Aorta (tissue), 5 donors: ENCODE results near the gene MBD2. TPM values are rescaled to one million over a fixed set of nuclear protein-coding genes. Genes with fewer than 3 reads are reported as not detected.
"Not testable (repeated sequence)": the region's sequence is repeated elsewhere in the genome, so short reads cannot be mapped to it uniquely, and the experiment has no call there.

Experiments
- ATAC-seq: fragments of 200-7000 bp; cut with Tn5 transposase; one replicate; pipeline ENCODE4 v1.9.1; 2022; ENCODE audit warnings: moderate library complexity; ENCODE audit not compliant: low FRiP score
- DNase-seq, 2 donors: peaks; one replicate each; pipeline ENCODE4 v3.0.0-alpha.2; 2020
- H3K27ac ChIP-seq, 2 donors: one replicate each; pipeline ENCODE4 v1.5.1; 2013; ENCODE audit warnings: low read length in 2 of 2, mild to moderate bottlenecking in 2 of 2, moderate library complexity in 2 of 2, control low read depth in 1 of 2, inconsistent platforms in 1 of 2, low read depth in 1 of 2
- H3K27me3 ChIP-seq, 2 donors: one replicate each; pipeline ENCODE4 v1.6.1; 2013; ENCODE audit warnings: control low read depth in 1 of 2, low read length in 1 of 2, mild to moderate bottlenecking in 1 of 2, moderate library complexity in 1 of 2; ENCODE audit not compliant: insufficient read depth in 2 of 2, control insufficient read depth in 1 of 2
- H3K36me3 ChIP-seq, 2 donors: one replicate each; pipeline ENCODE4 v1.6.1; 2013; ENCODE audit warnings: control low read depth in 1 of 2, low read length in 1 of 2, mild to moderate bottlenecking in 1 of 2; ENCODE audit not compliant: insufficient read depth in 2 of 2, control insufficient read depth in 1 of 2
- H3K4me1 ChIP-seq, 2 donors: one replicate each; pipeline ENCODE4 v1.6.1; 2013; ENCODE audit warnings: low read length in 2 of 2, control low read depth in 1 of 2, mild to moderate bottlenecking in 1 of 2, moderate library complexity in 1 of 2; ENCODE audit not compliant: insufficient read depth in 2 of 2, control insufficient read depth in 1 of 2
- H3K4me3 ChIP-seq, 2 donors: one replicate each; pipeline ENCODE4 v1.5.1; 2013; ENCODE audit warnings: low read length in 2 of 2, control low read depth in 1 of 2, mild to moderate bottlenecking in 1 of 2
- H3K9me3 ChIP-seq: one replicate; pipeline ENCODE4 v1.6.1; 2013; ENCODE audit warnings: mild to moderate bottlenecking, low read length; ENCODE audit not compliant: control insufficient read depth
- WGBS, 2 donors: extraction: QIAGEN DNeasy Blood & Tissue Kit; methylation state at CpG; one replicate each; pipeline ENCODE4 v1.1.7; 2013; 5-methylcytosine and 5-hydroxymethylcytosine counted together
- intact Hi-C, 2 donors: fragments of 100-400 bp; cut with DNase I; formaldehyde crosslinking; loops; one replicate each; pipeline versions ENCODE4 v1.14.2 to v1.15.0; 2022
- polyA plus RNA-seq, 2 donors: library from polyadenylated mRNA; stranded (reverse); fragments of 200-250 nt; gene quantifications; one replicate each; pipeline ENCODE4 v1.2.3, GENCODE V29; 2013
- total RNA-seq, 2 donors: library from RNA; stranded (reverse); fragmentation: NEBNext Ultra II Directional; extraction: Animal tissue kit (Norgen Biotek cat#: 25700); gene quantifications; one replicate each; pipeline ENCODE4 v1.2.1, GENCODE V29; 2021
- donor health status: healthy with polysubstance abuse.
- donor health status: Bipolar disorder and iron deficiency.
- donor health status: DM: no; HTN: no; CAD: no.
- donor health status: DM: no; HTN: no; CAD: no.
- donor health status: DM: yes; HTN: yes; CAD: no.

Gene MBD2
- total and polyA plus RNA-seq, 4 donors: 34.9 to 92.6 (median 72.4) TPM

GRCh38 chr18:54125429-54125828 is 99.0 kb downstream of the MBD2 start:
- H3K27me3 ChIP-seq: no peaks in the 10 kb centered on the region
- H3K9me3 ChIP-seq: no peaks in the 10 kb centered on the region
- ATAC-seq (no peak), DNase-seq (no peak)
- intact Hi-C loops: loop anchor here in 1 of 2 donors (10.0 kb wide), 1 partner anchor 431 kb away; no protein-coding TSS in a partner anchor
- WGBS, 2 donors: 74 to 77% methylated on average over 3 of the region's 3 CpGs
- no peak overlapping the region for H3K27ac ChIP-seq
- no peaks in the 10 kb centered on the region for H3K36me3 ChIP-seq
- no peaks in the 10 kb centered on the region for H3K4me1 ChIP-seq
- no peak overlapping the region for H3K4me3 ChIP-seq

GRCh38 chr18:54123720-54124440 is 100.6 kb downstream of the MBD2 start:
- not testable (repeated sequence) for ATAC-seq, H3K27ac ChIP-seq, H3K4me3 ChIP-seq, DNase-seq, H3K27me3 ChIP-seq, H3K9me3 ChIP-seq, H3K4me1 ChIP-seq, H3K36me3 ChIP-seq
- WGBS, 2 donors: 65 to 85% methylated on average over 4 of the region's 4 CpGs
- intact Hi-C loops: loop anchor here in 1 of 2 donors (10.0 kb wide), 1 partner anchor 429 kb away; no protein-coding TSS in a partner anchor

DNA sequence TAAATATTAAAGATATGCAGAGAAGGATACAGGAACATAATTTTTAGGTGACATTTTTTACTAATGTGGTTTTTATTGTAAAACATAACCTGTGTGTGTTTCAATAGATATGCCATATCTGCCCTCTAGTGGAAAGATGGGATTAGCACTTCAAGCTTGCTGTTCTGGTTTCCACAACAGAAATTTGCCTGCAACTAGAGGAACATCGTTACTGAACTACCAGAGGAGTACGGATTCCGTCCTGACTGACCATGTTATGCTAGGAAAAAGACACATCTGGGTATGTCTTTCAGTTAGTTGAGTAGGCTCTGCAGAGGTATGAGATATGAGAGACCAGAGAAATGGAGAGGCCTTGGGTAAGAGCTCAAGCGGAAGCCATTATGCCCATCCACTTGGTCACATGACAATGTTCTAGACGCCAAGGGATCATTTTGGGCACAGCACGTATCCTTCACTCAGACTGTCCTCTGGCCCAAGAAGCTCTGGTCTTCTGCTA is 104.9 kb downstream of the MBD2 start:
- WGBS, 2 donors: 14 to 22% methylated on average over 6 of the region's 6 CpGs
- Histone ChIP-seq H3K27ac (no peak overlapping the region), H3K9me3 (no peaks in the 10 kb centered on the region), H3K4me3 (no peak overlapping the region), H3K36me3 (no peaks in the 10 kb centered on the region), H3K4me1 (no peaks in the 10 kb centered on the region), H3K27me3 (no peaks in the 10 kb centered on the region)
- ATAC-seq (peak; percentile 77), DNase-seq (no peak)
- intact Hi-C loops: loop anchor here in 1 of 2 donors (10.0 kb wide), 2 partner anchors 215 to 425 kb away; no protein-coding TSS in a partner anchor

- 50 to 53% methylated on average over 9 of the region's 9 CpGs for WGBS, 2 donors
Observed at GRCh38 chr18:54117853-54118773, 106.4 kb downstream of the MBD2 start.

GRCh38 chr18:54116541-54117257 is 107.8 kb downstream of the MBD2 start:
- Histone ChIP-seq H3K27me3 (no peaks in the 10 kb centered on the region), H3K36me3 (no peaks in the 10 kb centered on the region), H3K4me3 (no peak overlapping the region), H3K4me1 (no peaks in the 10 kb centered on the region), H3K27ac (no peak overlapping the region), H3K9me3 (no peaks in the 10 kb centered on the region)
- intact Hi-C loops: loop anchor here in 1 of 2 donors (10.0 kb wide), 1 partner anchor 212 kb away; no protein-coding TSS in a partner anchor
- DNase-seq: no peak
- no peak for ATAC-seq
- 47 to 55% methylated on average over 3 of the region's 3 CpGs for WGBS, 2 donors

More at GRCh38 chr18:54117853-54118773, 106.4 kb downstream of the MBD2 start:
- Histone ChIP-seq H3K36me3 (no peaks in the 10 kb centered on the region), H3K4me3 (no peak overlapping the region), H3K4me1 (no peaks in the 10 kb centered on the region), H3K9me3 (no peaks in the 10 kb centered on the region), H3K27ac (no peak overlapping the region), H3K27me3 (no peaks in the 10 kb centered on the region)
- DNase-seq (no peak), ATAC-seq (no peak)
- intact Hi-C loops: loop anchor here in 1 of 2 donors (10.0 kb wide), 1 partner anchor 213 kb away; no protein-coding TSS in a partner anchor

- intact Hi-C loops: loop anchor here in 1 of 2 donors (10.0 kb wide), 1 partner anchor 208 kb away; no protein-coding TSS in a partner anchor
- DNase-seq (no peak), ATAC-seq (no peak)
- 89 to 94% methylated on average over 1 of the region's 1 CpG for WGBS, 2 donors
- H3K36me3 ChIP-seq: no peaks in the 10 kb centered on the region
- H3K4me3 ChIP-seq: no peak overlapping the region
- H3K9me3 ChIP-seq: no peaks in the 10 kb centered on the region
- no peaks in the 10 kb centered on the region for H3K4me1 ChIP-seq
- no peak overlapping the region for H3K27ac ChIP-seq
- no peaks in the 10 kb centered on the region for H3K27me3 ChIP-seq
Observed at GRCh38 chr18:54112356-54112755, 112.1 kb downstream of the MBD2 start.

GRCh38 chr18:54109131-54109683 is 115.3 kb downstream of the MBD2 start:
- Histone ChIP-seq H3K4me3 (no peak overlapping the region), H3K36me3 (no peaks in the 10 kb centered on the region), H3K27me3 (no peaks in the 10 kb centered on the region), H3K27ac (no peak overlapping the region), H3K4me1 (no peaks in the 10 kb centered on the region), H3K9me3 (no peaks in the 10 kb centered on the region)
- intact Hi-C loops: no loop called here
- no peak for DNase-seq
- no peak for ATAC-seq
- WGBS, 2 donors: 89 to 93% methylated on average over 3 of the region's 3 CpGs

DNA sequence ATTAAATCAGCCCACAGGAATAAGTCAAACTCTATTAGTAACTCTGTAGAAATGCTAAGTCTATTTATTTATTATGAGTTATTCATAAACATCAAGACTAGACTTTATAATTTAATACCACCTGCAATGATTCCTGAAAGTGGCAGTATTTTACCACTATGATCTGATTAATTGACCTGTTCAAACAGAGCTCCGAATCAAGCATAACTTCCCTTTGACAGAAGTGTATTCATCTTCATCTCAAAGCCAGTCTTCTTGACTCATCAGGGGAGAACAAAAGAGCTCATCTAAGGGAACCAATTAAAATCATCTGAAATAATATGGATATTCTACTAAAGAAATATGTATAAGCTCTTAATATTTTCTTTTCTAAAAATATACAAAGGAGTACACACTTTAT is 122.3 kb downstream of the MBD2 start:
- 31 to 77% methylated on average over 1 of the region's 1 CpG for WGBS, 2 donors
- no peaks in the 10 kb centered on the region for H3K4me1 ChIP-seq
- no peak overlapping the region for H3K27ac ChIP-seq
- no peak overlapping the region for H3K4me3 ChIP-seq
- H3K36me3 ChIP-seq: no peaks in the 10 kb centered on the region
- peaks cover 3% of the 10 kb centered on the region for H3K9me3 ChIP-seq
- DNase-seq: no peak
- intact Hi-C loops: no loop called here
- no peaks in the 10 kb centered on the region for H3K27me3 ChIP-seq
- no peak for ATAC-seq
